HCT116 (cell line): ENCODE data around the gene RAB36. TPM values are rescaled to one million over a fixed set of nuclear protein-coding genes. Genes with fewer than 3 reads are reported as not detected.

Source experiments
- ATAC-seq: fragments of 200-7000 bp; cut with Tn5 transposase; 2 replicates; pipeline ENCODE4 v1.9.1; 2020; ENCODE audit warnings: mild to moderate bottlenecking, moderate library complexity
- BruUV-seq: library from RNA; stranded (reverse); fragments of 400-500 nt; replicated peaks from 2 replicates; lab custom pipeline; 2021; lab: Mats Ljungman, UMichigan
- CTCF ChIA-PET: fragments of 300-600 bp; sonication (Branson Sonifier 250); formaldehyde crosslinking; loops from one replicate; lab custom pipeline; 2021; ENCODE audit warnings: antibody characterized with exemption; lab: Charles Lee
- POLR2A ChIA-PET: fragments of 300-600, 350-600 bp; sonication (Branson Sonifier 250); formaldehyde crosslinking; loops from one replicate; lab custom pipeline; 2021; ENCODE audit warnings: antibody characterized with exemption; lab: Charles Lee
- RAD21 ChIA-PET, 2 experiments: fragments of 300-600 bp; sonication (Branson Sonifier 250); formaldehyde crosslinking; loops; one replicate each; lab custom pipeline; 2023; ENCODE audit warnings: low total read pairs in 2 of 2; ENCODE audit not compliant: uncharacterized antibody in 2 of 2, unreplicated experiment in 2 of 2, low non-redundant PET in 1 of 2; lab: Charles Lee
- DNase-seq: peaks from one replicate; pipeline ENCODE4 v3.0.0-alpha.2; 2010; ENCODE audit warnings: low read depth, low spot score
- H2AFZ ChIP-seq: fragments of 200-600 bp; shearing (Covaris generic), sonication (generic); 2 replicates; pipeline ENCODE4 v1.6.1; 2017; ENCODE audit warnings: low read depth, mixed run types, mixed read lengths, antibody characterized with exemption, low read length; ENCODE audit not compliant: poor library complexity, severe bottlenecking
- H3K27ac ChIP-seq: 2 replicates; pipeline ENCODE4 v1.5.1; 2012; ENCODE audit warnings: low read depth, low read length
- H3K27me3 ChIP-seq: fragments of 200-600 bp; sonication (generic); 2 replicates; pipeline ENCODE4 v1.6.1; 2016; ENCODE audit warnings: mixed run types, low read length, mixed read lengths; ENCODE audit not compliant: insufficient read depth
- H3K36me3 ChIP-seq, 2 experiments: fragments of 200-500 bp in 1 of 2; fragments of 200-600 bp in 1 of 2; sonication (Bioruptor generic) in 1 of 2; sonication (generic) in 1 of 2; 2 replicates each; pipeline versions ENCODE4 v1.5.1 to v1.6.1; 2014 to 2016; ENCODE audit warnings: low read length in 2 of 2, inconsistent platforms in 1 of 2, mixed read lengths in 1 of 2, mixed run types in 1 of 2; ENCODE audit not compliant: insufficient read depth in 2 of 2, control insufficient read depth in 1 of 2
- H3K4me1 ChIP-seq, 2 experiments: fragments of 200-600 bp in 1 of 2; sonication (generic) in 1 of 2; 2 replicates each; pipeline versions ENCODE4 v1.5.1 to v1.6.1; 2012 to 2017; ENCODE audit warnings: low read length in 2 of 2, inconsistent platforms in 1 of 2, mild to moderate bottlenecking in 1 of 2, mixed read lengths in 1 of 2, mixed run types in 1 of 2, moderate library complexity in 1 of 2; ENCODE audit not compliant: insufficient read depth in 2 of 2, control insufficient read depth in 1 of 2
- H3K4me2 ChIP-seq: fragments of 200-600 bp; sonication (generic); 2 replicates; pipeline ENCODE4 v1.6.1; 2017; ENCODE audit warnings: mixed run types, low read length, mixed read lengths
- H3K4me3 ChIP-seq, 2 experiments: fragments of 200-600 bp in 1 of 2; sonication (generic) in 1 of 2; replicated peaks in 1 of 2; 2 replicates each; pipeline ENCODE4 v1.5.1; 2011 to 2016; ENCODE audit warnings: low read length in 2 of 2, control low read depth in 1 of 2, low read depth in 1 of 2, mild to moderate bottlenecking in 1 of 2, mixed read lengths in 1 of 2, mixed run types in 1 of 2
- H3K79me2 ChIP-seq: fragments of 200-600 bp; sonication (generic); 2 replicates; pipeline ENCODE4 v1.6.1; 2017; ENCODE audit warnings: mild to moderate bottlenecking, mixed run types, low read length, moderate library complexity, mixed read lengths; ENCODE audit not compliant: insufficient read depth
- H3K9ac ChIP-seq: fragments of 200-600 bp; sonication (generic); 2 replicates; pipeline ENCODE4 v1.6.1; 2016; ENCODE audit warnings: low read length, mixed read lengths
- H3K9me2 ChIP-seq: fragments of 200-600 bp; sonication (generic), shearing (Covaris generic); 2 replicates; pipeline ENCODE4 v1.6.1; 2017; ENCODE audit warnings: mixed run types, mild to moderate bottlenecking, moderate library complexity; ENCODE audit not compliant: insufficient read depth
- H3K9me3 ChIP-seq, 2 experiments: fragments of 200-500 bp in 1 of 2; fragments of 200-600 bp in 1 of 2; sonication (Bioruptor generic) in 1 of 2; sonication (generic) in 1 of 2; 2 replicates each; pipeline ENCODE4 v1.6.1; 2014 to 2017; ENCODE audit warnings: low read length in 2 of 2, mixed read lengths in 2 of 2, inconsistent platforms in 1 of 2, low read depth in 1 of 2, mild to moderate bottlenecking in 1 of 2, mixed run types in 1 of 2, moderate library complexity in 1 of 2; ENCODE audit not compliant: control insufficient read depth in 1 of 2, insufficient read depth in 1 of 2
- H4K20me1 ChIP-seq: fragments of 200-600 bp; sonication (generic), shearing (Covaris generic); 2 replicates; pipeline ENCODE4 v1.6.1; 2017; ENCODE audit warnings: mixed run types, mild to moderate bottlenecking, moderate library complexity; ENCODE audit not compliant: insufficient read depth
- EGR1 ChIP-seq: IDR thresholded peaks from 2 replicates; pipeline ENCODE4 v1.6.1; 2012; ENCODE audit warnings: low read depth
- EZH2phosphoT487 ChIP-seq: fragments of 200-600 bp; IDR thresholded peaks from 2 replicates; pipeline ENCODE4 v1.6.1; 2018; ENCODE audit warnings: antibody characterized with exemption, borderline replicate concordance
- FOSL1 ChIP-seq: IDR thresholded peaks from 2 replicates; pipeline ENCODE4 v1.6.1; 2012; ENCODE audit warnings: low read depth
- JUND ChIP-seq: IDR thresholded peaks from 2 replicates; pipeline ENCODE4 v1.6.1; 2012
- RAD21 ChIP-seq: IDR thresholded peaks from 2 replicates; pipeline ENCODE4 v1.6.1; 2012; ENCODE audit warnings: low read depth, mild to moderate bottlenecking
- TCF7L2 ChIP-seq: IDR thresholded peaks from 2 replicates; pipeline ENCODE4 v1.7.0; 2011; ENCODE audit warnings: borderline replicate concordance, inconsistent platforms; ENCODE audit not compliant: insufficient read depth, insufficient read length; ENCODE audit errors: extremely low read depth
- ZFX ChIP-seq: fragments of 450-650 bp; IDR thresholded peaks from 2 replicates; pipeline ENCODE4 v1.6.1; 2017
- intact Hi-C: fragments of 100-400 bp; cut with micrococcal nuclease; formaldehyde crosslinking; loops from 2 replicates; pipeline ENCODE4 v1.10.0; 2022
- total RNA-seq: library from RNA; stranded (reverse); gene quantifications from one replicate; pipeline ENCODE4 v1.2.1, GENCODE V29; 2021; ENCODE audit not compliant: unreplicated experiment
- TF ChIP-seq, protein P1 (sequence below), 3 experiments: fragments of 200-600 bp in 1 of 3; sonication (generic) in 1 of 3; IDR thresholded peaks in 2 of 3; conservative IDR thresholded peaks in 1 of 3; 2 replicates each; pipeline ENCODE4 v1.5.1; 2012 to 2017; ENCODE audit warnings: low read depth in 2 of 3, low read length in 2 of 3, antibody characterized with exemption in 1 of 3, borderline replicate concordance in 1 of 3, control low read depth in 1 of 3, mild to moderate bottlenecking in 1 of 3, mixed read lengths in 1 of 3, mixed run types in 1 of 3, moderate library complexity in 1 of 3; ENCODE audit not compliant: insufficient read depth in 1 of 3
- TF ChIP-seq, protein P2 (sequence below): IDR thresholded peaks from 2 replicates; pipeline ENCODE4 v1.6.1; 2012
- TF ChIP-seq, protein P3 (sequence below): IDR thresholded peaks from 2 replicates; pipeline ENCODE4 v1.6.1; 2011; ENCODE audit warnings: mild to moderate bottlenecking, low read length, moderate library complexity; ENCODE audit not compliant: insufficient replicate concordance; ENCODE audit errors: extremely low read depth

Gene RAB36
- total RNA-seq, 1 experiment from 2014 or later, result 6.1 TPM

DNA sequence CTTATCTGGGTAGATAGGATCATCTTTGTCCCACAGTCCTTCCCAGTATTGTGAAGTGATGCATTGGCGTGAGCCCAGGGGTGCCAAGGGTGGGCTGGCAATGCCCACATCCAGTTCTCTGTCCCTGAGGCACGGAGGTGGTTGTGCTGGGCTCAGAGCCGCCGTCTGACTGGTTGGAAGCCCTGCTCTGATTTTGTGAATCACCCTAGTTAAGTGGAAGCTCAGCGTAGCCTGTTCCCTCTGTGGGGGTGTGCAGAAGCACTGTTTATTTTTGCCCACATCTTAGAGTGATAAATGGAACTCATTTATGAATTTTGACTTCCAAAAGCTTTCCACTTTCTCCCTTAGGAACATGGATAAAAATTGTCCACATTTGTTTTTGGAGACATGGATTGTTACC is 48.6 kb downstream of the RAB36 start:
- Histone ChIP-seq H3K4me2 (no peak overlapping the region), H3K27ac (no peak overlapping the region), H3K9me3 (no peaks in the 10 kb centered on the region), H3K4me1 (peaks cover 3 to 7% of the 10 kb centered on the region in 2 experiments; a peak in 2 of 4 replicates), H3K9me2 (no peaks in the 10 kb centered on the region), H3K4me3 (no peak overlapping the region), H2AFZ (no peak overlapping the region), H3K27me3 (no peaks in the 10 kb centered on the region), H3K9ac (no peak overlapping the region), H3K36me3 (peaks cover 0 to 2% of the 10 kb centered on the region in 2 experiments; a peak in 2 of 4 replicates), H4K20me1 (0 out of 2 replicates have a peak, but pooled peaks cover 5% of the 10 kb centered on the region), H3K79me2 (peaks cover 98% of the 10 kb centered on the region)
- ChIA-PET CTCF (no interaction called here), RAD21 (no interaction called here), POLR2A (no interaction called here)
- intact Hi-C loops, result no loop called here
- DNase-seq (no peak), ATAC-seq (no peak)
- no TSS peak for BruUV-seq
- TF ChIP-seq JUND, result no peak
- no peak for TF ChIP-seq TCF7L2
- TF ChIP-seq, protein P1, sequence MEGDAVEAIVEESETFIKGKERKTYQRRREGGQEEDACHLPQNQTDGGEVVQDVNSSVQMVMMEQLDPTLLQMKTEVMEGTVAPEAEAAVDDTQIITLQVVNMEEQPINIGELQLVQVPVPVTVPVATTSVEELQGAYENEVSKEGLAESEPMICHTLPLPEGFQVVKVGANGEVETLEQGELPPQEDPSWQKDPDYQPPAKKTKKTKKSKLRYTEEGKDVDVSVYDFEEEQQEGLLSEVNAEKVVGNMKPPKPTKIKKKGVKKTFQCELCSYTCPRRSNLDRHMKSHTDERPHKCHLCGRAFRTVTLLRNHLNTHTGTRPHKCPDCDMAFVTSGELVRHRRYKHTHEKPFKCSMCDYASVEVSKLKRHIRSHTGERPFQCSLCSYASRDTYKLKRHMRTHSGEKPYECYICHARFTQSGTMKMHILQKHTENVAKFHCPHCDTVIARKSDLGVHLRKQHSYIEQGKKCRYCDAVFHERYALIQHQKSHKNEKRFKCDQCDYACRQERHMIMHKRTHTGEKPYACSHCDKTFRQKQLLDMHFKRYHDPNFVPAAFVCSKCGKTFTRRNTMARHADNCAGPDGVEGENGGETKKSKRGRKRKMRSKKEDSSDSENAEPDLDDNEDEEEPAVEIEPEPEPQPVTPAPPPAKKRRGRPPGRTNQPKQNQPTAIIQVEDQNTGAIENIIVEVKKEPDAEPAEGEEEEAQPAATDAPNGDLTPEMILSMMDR (IDR thresholded peaks at IDR 0.05 in 2 of 3, conservative IDR thresholded peaks at IDR 0.05 in 1 of 3; ENCODE audit: borderline replicate concordance in 1 of 3, insufficient read depth in 1 of 3, low read depth in 2 of 3, low read length in 2 of 3), result no peak
- TF ChIP-seq RAD21, result no peak
- no peak for TF ChIP-seq EZH2phosphoT487
- no peak for TF ChIP-seq FOSL1
- TF ChIP-seq ZFX, result no peak
- TF ChIP-seq EGR1, result no peak
- TF ChIP-seq, protein P2, sequence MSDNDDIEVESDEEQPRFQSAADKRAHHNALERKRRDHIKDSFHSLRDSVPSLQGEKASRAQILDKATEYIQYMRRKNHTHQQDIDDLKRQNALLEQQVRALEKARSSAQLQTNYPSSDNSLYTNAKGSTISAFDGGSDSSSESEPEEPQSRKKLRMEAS, result no peak
- TF ChIP-seq, protein P3, sequence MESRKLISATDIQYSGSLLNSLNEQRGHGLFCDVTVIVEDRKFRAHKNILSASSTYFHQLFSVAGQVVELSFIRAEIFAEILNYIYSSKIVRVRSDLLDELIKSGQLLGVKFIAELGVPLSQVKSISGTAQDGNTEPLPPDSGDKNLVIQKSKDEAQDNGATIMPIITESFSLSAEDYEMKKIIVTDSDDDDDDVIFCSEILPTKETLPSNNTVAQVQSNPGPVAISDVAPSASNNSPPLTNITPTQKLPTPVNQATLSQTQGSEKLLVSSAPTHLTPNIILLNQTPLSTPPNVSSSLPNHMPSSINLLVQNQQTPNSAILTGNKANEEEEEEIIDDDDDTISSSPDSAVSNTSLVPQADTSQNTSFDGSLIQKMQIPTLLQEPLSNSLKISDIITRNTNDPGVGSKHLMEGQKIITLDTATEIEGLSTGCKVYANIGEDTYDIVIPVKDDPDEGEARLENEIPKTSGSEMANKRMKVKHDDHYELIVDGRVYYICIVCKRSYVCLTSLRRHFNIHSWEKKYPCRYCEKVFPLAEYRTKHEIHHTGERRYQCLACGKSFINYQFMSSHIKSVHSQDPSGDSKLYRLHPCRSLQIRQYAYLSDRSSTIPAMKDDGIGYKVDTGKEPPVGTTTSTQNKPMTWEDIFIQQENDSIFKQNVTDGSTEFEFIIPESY, result no peak
